ENCODE results near the gene PPP1R11. TPM values are rescaled to one million over a fixed set of nuclear protein-coding genes. Genes with fewer than 3 reads are reported as not detected.
A peak's percentile ranks its signal among the peaks of the same experiment; 100 is the strongest.

The PPP1R11 gene
- total and polyA plus RNA-seq, 2 experiments from 2014 or later, result 19.6 to 26.6 TPM

DNA sequence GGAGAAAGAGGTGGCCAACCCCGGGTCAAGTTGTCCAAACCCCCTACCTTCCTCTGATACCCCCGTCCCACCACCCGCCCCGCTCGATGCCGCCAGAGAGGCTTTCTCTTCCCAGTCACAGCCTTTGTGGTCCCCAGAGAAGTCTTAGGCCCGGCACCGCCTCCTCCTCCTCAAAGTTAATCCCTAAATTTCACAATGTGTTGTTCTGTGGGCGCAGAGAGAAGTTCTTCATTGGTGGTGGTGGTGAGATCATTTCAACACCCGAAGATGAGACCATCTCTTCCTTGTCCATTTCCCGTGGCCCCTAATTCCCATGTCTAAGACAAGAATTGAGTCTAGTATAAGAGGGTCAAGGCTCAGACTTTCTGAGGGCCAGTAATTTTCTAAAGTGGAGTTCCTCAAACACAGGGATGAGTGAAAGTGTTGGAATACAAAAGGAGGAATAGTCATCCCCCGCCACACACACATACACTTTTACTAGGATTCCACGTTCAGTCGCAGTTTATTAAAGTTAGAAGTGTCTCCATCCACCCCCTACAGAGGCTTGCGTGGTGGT, 35.5 kb downstream of the PPP1R11 start (continued):
- TF ChIP-seq, protein P1, sequence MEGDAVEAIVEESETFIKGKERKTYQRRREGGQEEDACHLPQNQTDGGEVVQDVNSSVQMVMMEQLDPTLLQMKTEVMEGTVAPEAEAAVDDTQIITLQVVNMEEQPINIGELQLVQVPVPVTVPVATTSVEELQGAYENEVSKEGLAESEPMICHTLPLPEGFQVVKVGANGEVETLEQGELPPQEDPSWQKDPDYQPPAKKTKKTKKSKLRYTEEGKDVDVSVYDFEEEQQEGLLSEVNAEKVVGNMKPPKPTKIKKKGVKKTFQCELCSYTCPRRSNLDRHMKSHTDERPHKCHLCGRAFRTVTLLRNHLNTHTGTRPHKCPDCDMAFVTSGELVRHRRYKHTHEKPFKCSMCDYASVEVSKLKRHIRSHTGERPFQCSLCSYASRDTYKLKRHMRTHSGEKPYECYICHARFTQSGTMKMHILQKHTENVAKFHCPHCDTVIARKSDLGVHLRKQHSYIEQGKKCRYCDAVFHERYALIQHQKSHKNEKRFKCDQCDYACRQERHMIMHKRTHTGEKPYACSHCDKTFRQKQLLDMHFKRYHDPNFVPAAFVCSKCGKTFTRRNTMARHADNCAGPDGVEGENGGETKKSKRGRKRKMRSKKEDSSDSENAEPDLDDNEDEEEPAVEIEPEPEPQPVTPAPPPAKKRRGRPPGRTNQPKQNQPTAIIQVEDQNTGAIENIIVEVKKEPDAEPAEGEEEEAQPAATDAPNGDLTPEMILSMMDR (conservative IDR thresholded peaks at IDR 0.05; ENCODE audit: low read depth in 2 of 2), result no peak
- TF ChIP-seq POLR2AphosphoS5 (IDR thresholded peaks at IDR 0.05; ENCODE audit: low read depth), result no peak
- TF ChIP-seq REST (IDR thresholded peaks at IDR 0.05; ENCODE audit: unreplicated experiment), result no peak
- no peak for TF ChIP-seq JUNB (IDR thresholded peaks at IDR 0.05; ENCODE audit: unreplicated experiment)
- no peak for TF ChIP-seq EZH2 (IDR thresholded peaks at IDR 0.05; ENCODE audit: low read depth, unreplicated experiment)
- no peak for TF ChIP-seq EZH2phosphoT487 (IDR thresholded peaks at IDR 0.05; ENCODE audit: unreplicated experiment)
- no peak for TF ChIP-seq ZNF114 (CRISPR knock-in tag; IDR thresholded peaks at IDR 0.05)

GRCh38 chr6:30102970-30103871, 36.2 kb downstream of the PPP1R11 start:
- Histone ChIP-seq H3K4me2 (peak overlapping the region; percentile 95), H3K27me3 (ENCODE audit: insufficient read depth) (peaks cover 76% of the 10 kb centered on the region), H3K4me1 (ENCODE audit: insufficient read depth) (peaks cover 28% of the 10 kb centered on the region), H3K9me2 (ENCODE audit: insufficient read depth) (no peaks in the 10 kb centered on the region), H3K4me3 (peak overlapping the region; percentile 78), H3F3A (replicated peaks; ENCODE audit: low read depth) (peaks cover 5% of the 10 kb centered on the region; the same call in 1 of the 2 replicates), H2AFZ (peak overlapping the region; percentile 99), H3K27ac (ENCODE audit: low read depth) (no peak overlapping the region), H3K36me3 (ENCODE audit: insufficient read depth) (no peaks in the 10 kb centered on the region), H3K79me2 (replicated peaks; ENCODE audit: insufficient read depth) (no peaks in the 10 kb centered on the region), H4K20me1 (replicated peaks; ENCODE audit: insufficient read depth) (no peaks in the 10 kb centered on the region)
- peaks cover 66% of the 10 kb centered on the region for H3K27me3 Mint-ChIP-seq (ENCODE audit: insufficient read depth, low read depth, poor library complexity)
- H3K4me3 Mint-ChIP-seq, result peak overlapping the region; percentile 81
- no peaks in the 10 kb centered on the region; the same call in 2 of the 3 replicates for H3K36me3 Mint-ChIP-seq (ENCODE audit: low read depth)
- no peak overlapping the region for H3K27ac Mint-ChIP-seq
- DNase-seq (ENCODE audit: low spot score) (peak; percentile 96), ATAC-seq (peak; percentile 63)
- peaks cover 34% of the 10 kb centered on the region for H3K4me1 Mint-ChIP-seq
- no peaks in the 10 kb centered on the region; the same call in 2 of the 3 replicates for H3K9me3 Mint-ChIP-seq
- TF ChIP-seq CREB1 (CRISPR knock-in tag; IDR thresholded peaks at IDR 0.05; ENCODE audit: low read depth) (no peak), EZH2 (IDR thresholded peaks at IDR 0.05; ENCODE audit: low read depth, unreplicated experiment) (peak; percentile 46), EZH2phosphoT487 (IDR thresholded peaks at IDR 0.05; ENCODE audit: unreplicated experiment) (no peak), ZNF331 (CRISPR knock-in tag; IDR thresholded peaks at IDR 0.05; ENCODE audit: low read depth) (no peak)
- TF ChIP-seq, protein P2, sequence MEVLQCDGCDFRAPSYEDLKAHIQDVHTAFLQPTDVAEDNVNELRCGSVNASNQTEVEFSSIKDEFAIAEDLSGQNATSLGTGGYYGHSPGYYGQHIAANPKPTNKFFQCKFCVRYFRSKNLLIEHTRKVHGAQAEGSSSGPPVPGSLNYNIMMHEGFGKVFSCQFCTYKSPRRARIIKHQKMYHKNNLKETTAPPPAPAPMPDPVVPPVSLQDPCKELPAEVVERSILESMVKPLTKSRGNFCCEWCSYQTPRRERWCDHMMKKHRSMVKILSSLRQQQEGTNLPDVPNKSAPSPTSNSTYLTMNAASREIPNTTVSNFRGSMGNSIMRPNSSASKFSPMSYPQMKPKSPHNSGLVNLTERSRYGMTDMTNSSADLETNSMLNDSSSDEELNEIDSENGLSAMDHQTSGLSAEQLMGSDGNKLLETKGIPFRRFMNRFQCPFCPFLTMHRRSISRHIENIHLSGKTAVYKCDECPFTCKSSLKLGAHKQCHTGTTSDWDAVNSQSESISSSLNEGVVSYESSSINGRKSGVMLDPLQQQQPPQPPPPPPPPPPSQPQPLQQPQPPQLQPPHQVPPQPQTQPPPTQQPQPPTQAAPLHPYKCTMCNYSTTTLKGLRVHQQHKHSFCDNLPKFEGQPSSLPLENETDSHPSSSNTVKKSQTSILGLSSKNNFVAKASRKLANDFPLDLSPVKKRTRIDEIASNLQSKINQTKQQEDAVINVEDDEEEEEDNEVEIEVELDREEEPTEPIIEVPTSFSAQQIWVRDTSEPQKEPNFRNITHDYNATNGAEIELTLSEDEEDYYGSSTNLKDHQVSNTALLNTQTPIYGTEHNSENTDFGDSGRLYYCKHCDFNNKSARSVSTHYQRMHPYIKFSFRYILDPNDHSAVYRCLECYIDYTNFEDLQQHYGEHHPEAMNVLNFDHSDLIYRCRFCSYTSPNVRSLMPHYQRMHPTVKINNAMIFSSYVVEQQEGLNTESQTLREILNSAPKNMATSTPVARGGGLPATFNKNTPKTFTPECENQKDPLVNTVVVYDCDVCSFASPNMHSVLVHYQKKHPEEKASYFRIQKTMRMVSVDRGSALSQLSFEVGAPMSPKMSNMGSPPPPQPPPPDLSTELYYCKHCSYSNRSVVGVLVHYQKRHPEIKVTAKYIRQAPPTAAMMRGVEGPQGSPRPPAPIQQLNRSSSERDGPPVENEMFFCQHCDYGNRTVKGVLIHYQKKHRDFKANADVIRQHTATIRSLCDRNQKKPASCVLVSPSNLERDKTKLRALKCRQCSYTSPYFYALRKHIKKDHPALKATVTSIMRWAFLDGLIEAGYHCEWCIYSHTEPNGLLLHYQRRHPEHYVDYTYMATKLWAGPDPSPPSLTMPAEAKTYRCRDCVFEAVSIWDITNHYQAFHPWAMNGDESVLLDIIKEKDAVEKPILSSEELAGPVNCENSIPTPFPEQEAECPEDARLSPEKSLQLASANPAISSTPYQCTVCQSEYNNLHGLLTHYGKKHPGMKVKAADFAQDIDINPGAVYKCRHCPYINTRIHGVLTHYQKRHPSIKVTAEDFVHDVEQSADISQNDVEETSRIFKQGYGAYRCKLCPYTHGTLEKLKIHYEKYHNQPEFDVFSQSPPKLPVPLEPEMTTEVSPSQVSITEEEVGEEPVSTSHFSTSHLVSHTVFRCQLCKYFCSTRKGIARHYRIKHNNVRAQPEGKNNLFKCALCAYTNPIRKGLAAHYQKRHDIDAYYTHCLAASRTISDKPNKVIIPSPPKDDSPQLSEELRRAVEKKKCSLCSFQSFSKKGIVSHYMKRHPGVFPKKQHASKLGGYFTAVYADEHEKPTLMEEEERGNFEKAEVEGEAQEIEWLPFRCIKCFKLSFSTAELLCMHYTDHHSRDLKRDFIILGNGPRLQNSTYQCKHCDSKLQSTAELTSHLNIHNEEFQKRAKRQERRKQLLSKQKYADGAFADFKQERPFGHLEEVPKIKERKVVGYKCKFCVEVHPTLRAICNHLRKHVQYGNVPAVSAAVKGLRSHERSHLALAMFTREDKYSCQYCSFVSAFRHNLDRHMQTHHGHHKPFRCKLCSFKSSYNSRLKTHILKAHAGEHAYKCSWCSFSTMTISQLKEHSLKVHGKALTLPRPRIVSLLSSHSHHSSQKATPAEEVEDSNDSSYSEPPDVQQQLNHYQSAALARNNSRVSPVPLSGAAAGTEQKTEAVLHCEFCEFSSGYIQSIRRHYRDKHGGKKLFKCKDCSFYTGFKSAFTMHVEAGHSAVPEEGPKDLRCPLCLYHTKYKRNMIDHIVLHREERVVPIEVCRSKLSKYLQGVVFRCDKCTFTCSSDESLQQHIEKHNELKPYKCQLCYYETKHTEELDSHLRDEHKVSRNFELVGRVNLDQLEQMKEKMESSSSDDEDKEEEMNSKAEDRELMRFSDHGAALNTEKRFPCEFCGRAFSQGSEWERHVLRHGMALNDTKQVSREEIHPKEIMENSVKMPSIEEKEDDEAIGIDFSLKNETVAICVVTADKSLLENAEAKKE (CRISPR knock-in tag; IDR thresholded peaks at IDR 0.05), result no peak
